ENCODE results near the gene ERAP2. TPM values are rescaled to one million over a fixed set of nuclear protein-coding genes. Genes with fewer than 3 reads are reported as not detected.
"Not testable (repeated sequence)": the region's sequence is repeated elsewhere in the genome, so short reads cannot be mapped to it uniquely, and the experiment has no call there.

The ERAP2 gene
- total RNA-seq, 2 experiments from 2014 or later = 19.5 to 29.3 TPM

DNA sequence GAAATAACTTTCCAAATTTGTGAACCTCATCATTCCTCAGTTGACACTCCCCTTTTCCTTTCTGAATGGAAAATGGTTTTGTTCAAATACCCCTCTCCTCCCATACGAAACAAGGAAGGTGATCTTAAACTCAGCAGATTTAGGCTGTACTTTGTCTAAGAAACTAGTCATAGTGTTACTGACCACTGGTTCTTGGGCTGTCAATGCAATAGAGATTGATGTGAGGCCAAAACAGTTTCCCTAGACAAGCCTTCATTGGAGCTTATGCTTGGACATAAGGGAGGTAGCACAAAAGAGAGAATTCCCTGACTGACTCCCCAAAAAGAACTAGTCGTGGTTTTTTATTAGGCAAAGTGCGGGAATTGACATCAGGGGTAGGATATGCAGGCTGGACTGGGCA, 54.3 kb downstream of the ERAP2 start:
- Histone ChIP-seq H3K4me3 (ENCODE audit: low read depth, low read length, poor library complexity, severe bottlenecking) (no peak overlapping the region), H3K36me3 (ENCODE audit: insufficient read depth, low read length) (no peaks in the 10 kb centered on the region; the same call in 1 of the 2 replicates), H2AFZ (ENCODE audit: low read length) (no peak overlapping the region), H4K20me1 (ENCODE audit: insufficient read depth, low read length) (no peaks in the 10 kb centered on the region), H3K4me1 (ENCODE audit: insufficient read depth, low read length, poor library complexity, severe bottlenecking) (peaks cover 54% of the 10 kb centered on the region), H3K9me2 (ENCODE audit: insufficient read depth, low read length) (no peaks in the 10 kb centered on the region), H3K4me2 (ENCODE audit: low read length) (peak overlapping the region; percentile 95), H3K79me2 (ENCODE audit: insufficient read depth, low read depth, low read length) (peaks cover 28% of the 10 kb centered on the region), H3K9me3 (ENCODE audit: low read length) (no peaks in the 10 kb centered on the region), H3K27ac (ENCODE audit: low read depth, low read length, poor library complexity, severe bottlenecking) (no peak overlapping the region)
- DNase-seq (ENCODE audit: low spot score) = no peak
- CTCF ChIA-PET (ENCODE audit: unreplicated experiment) = no interaction called here
- intact Hi-C loops (cut with micrococcal nuclease; ENCODE audit: unreplicated experiment) = loop anchor here (5.0 kb wide), 1 partner anchor 232 kb away; no protein-coding TSS in a partner anchor
- POLR2A ChIA-PET = interaction anchor here (0.6 to 3.4 kb wide), 8 partner anchors 7 to 203 kb away, joined by 3 to 28 read pairs (median 5); partner anchors contain the start of genes ERAP1 and ERAP2
- no TSS peak for BruUV-seq (replicated peaks)
- TF ChIP-seq EZH2phosphoT487 (IDR thresholded peaks at IDR 0.05; ENCODE audit: borderline replicate concordance, low read depth, low read length) = no peak
- TF ChIP-seq, protein P1, sequence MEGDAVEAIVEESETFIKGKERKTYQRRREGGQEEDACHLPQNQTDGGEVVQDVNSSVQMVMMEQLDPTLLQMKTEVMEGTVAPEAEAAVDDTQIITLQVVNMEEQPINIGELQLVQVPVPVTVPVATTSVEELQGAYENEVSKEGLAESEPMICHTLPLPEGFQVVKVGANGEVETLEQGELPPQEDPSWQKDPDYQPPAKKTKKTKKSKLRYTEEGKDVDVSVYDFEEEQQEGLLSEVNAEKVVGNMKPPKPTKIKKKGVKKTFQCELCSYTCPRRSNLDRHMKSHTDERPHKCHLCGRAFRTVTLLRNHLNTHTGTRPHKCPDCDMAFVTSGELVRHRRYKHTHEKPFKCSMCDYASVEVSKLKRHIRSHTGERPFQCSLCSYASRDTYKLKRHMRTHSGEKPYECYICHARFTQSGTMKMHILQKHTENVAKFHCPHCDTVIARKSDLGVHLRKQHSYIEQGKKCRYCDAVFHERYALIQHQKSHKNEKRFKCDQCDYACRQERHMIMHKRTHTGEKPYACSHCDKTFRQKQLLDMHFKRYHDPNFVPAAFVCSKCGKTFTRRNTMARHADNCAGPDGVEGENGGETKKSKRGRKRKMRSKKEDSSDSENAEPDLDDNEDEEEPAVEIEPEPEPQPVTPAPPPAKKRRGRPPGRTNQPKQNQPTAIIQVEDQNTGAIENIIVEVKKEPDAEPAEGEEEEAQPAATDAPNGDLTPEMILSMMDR (conservative IDR thresholded peaks at IDR 0.05; ENCODE audit: low read length) = no peak

DNA sequence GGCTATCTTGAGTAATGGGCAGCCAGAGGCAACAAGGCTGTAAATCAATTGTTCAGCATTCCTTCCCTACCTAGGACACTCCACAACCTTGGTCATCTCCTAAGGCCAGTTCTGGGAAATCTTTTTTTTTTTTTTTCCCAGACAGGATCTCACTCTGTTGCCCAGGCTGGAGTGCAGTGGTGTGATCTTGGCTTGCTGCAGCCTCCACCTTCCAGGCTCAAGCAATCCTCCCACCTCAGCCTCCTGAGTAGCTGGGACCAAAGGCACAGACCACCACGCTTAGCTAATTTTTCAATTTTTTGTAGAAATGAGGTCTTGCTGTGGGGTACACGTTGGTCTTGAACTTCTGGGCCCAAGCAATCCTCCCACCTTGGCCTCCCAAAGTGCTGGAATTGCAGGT, 54.7 kb downstream of the ERAP2 start:
- Histone ChIP-seq H3K79me2 (ENCODE audit: insufficient read depth, low read depth, low read length) (peaks cover 28% of the 10 kb centered on the region), H3K4me1 (ENCODE audit: insufficient read depth, low read length, poor library complexity, severe bottlenecking) (peaks cover 50% of the 10 kb centered on the region), H3K4me2 (ENCODE audit: low read length) (peak overlapping the region; percentile 95), H2AFZ (ENCODE audit: low read length) (peak overlapping the region; percentile 81; the same call in 1 of the 2 replicates), H3K27ac (ENCODE audit: low read depth, low read length, poor library complexity, severe bottlenecking) (peak overlapping the region; percentile 98), H3K4me3 (ENCODE audit: low read depth, low read length, poor library complexity, severe bottlenecking) (peak overlapping the region; percentile 87)
- intact Hi-C loops (cut with micrococcal nuclease; ENCODE audit: unreplicated experiment) = loop anchor here (5.0 kb wide), 1 partner anchor 231 kb away; no protein-coding TSS in a partner anchor
- CTCF ChIA-PET (ENCODE audit: unreplicated experiment) = interaction anchor here (1.0 kb wide), 1 partner anchor 62 kb away, joined by 3 read pairs; no protein-coding TSS in a partner anchor
- POLR2A ChIA-PET = interaction anchor here (0.9 to 3.4 kb wide), 9 partner anchors 8 to 203 kb away, joined by 3 to 28 read pairs (median 4); partner anchors contain the start of gene ERAP2
- H3K36me3 ChIP-seq (ENCODE audit: insufficient read depth, low read length); H3K9me2 ChIP-seq (ENCODE audit: insufficient read depth, low read length); H4K20me1 ChIP-seq (ENCODE audit: insufficient read depth, low read length); H3K9me3 ChIP-seq (ENCODE audit: low read length); BruUV-seq (replicated peaks); DNase-seq (ENCODE audit: low spot score): not testable (repeated sequence)

DNA sequence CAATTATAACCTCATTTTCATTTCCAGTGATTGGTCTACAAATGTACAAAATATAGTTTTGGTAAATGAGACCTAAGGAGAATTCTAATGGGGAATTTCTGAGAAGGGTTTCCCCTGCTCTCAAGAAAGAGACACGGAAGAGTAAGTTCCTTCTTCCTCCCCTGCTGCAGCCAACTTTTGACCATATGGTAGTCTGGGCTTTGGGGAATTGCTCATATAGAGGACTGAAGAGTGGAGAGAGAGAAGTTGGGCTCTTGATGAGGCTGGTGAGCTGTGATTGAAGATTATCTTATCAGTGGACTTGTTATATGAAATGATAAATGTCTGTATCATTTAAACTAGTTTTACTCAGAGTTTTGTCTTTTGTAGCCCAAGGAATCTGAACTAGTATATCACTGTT, 55.3 kb downstream of the ERAP2 start:
- H3K79me2 ChIP-seq (ENCODE audit: insufficient read depth, low read depth, low read length) = peaks cover 34% of the 10 kb centered on the region
- DNase-seq (ENCODE audit: low spot score) = peak; percentile 53
- peak overlapping the region; percentile 95 for H3K4me2 ChIP-seq (ENCODE audit: low read length)
- no peaks in the 10 kb centered on the region for H3K9me3 ChIP-seq (ENCODE audit: low read length)
- POLR2A ChIA-PET = interaction anchor here (0.7 to 3.4 kb wide), 17 partner anchors 8 to 202 kb away, joined by 3 to 28 read pairs (median 4); partner anchors contain the start of gene ERAP2
- no peaks in the 10 kb centered on the region for H3K9me2 ChIP-seq (ENCODE audit: insufficient read depth, low read length)
- no peaks in the 10 kb centered on the region for H4K20me1 ChIP-seq (ENCODE audit: insufficient read depth, low read length)
- no peaks in the 10 kb centered on the region; the same call in 1 of the 2 replicates for H3K36me3 ChIP-seq (ENCODE audit: insufficient read depth, low read length)
- H2AFZ ChIP-seq (ENCODE audit: low read length) = peak overlapping the region; percentile 81; the same call in 1 of the 2 replicates
- H3K27ac ChIP-seq (ENCODE audit: low read depth, low read length, poor library complexity, severe bottlenecking) = peak overlapping the region; percentile 98
- CTCF ChIA-PET (ENCODE audit: unreplicated experiment) = interaction anchor here (1.0 kb wide), 1 partner anchor 63 kb away, joined by 3 read pairs; no protein-coding TSS in a partner anchor
- peaks cover 46% of the 10 kb centered on the region for H3K4me1 ChIP-seq (ENCODE audit: insufficient read depth, low read length, poor library complexity, severe bottlenecking)
- BruUV-seq (replicated peaks) = no TSS peak
- peak overlapping the region; percentile 87 for H3K4me3 ChIP-seq (ENCODE audit: low read depth, low read length, poor library complexity, severe bottlenecking)
- intact Hi-C loops (cut with micrococcal nuclease; ENCODE audit: unreplicated experiment) = loop anchor here (5.0 kb wide), 1 partner anchor 231 kb away; no protein-coding TSS in a partner anchor
- TF ChIP-seq, protein P1 (conservative IDR thresholded peaks at IDR 0.05; ENCODE audit: low read length) = no peak
- no peak for TF ChIP-seq EZH2phosphoT487 (IDR thresholded peaks at IDR 0.05; ENCODE audit: borderline replicate concordance, low read depth, low read length)
